ENCODE results near the gene STEAP1B.

DNA sequence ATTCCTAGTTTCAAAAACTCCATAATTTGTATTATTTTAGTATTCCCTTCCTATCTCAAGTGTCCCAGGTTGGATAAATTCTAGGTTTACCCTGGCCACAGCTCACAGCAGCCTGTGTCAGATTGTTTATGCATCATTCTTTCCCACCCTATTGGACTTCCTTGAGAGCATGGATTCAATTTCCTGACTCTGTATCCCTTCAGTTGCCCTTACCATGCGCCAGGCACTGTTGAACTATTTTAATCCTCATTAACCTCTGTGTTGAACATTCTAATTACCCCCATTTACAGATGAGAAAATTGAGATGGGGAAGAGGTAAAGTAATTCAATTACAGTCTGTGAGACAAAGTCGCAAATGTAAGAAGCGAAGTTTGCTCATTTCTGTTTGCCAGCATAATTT is 58.8 kb downstream of the STEAP1B start:
- TF ChIP-seq EZH2phosphoT487 (IDR thresholded peaks at IDR 0.05; ENCODE audit: insufficient read depth, low read depth) (no peak), EZH2 (IDR thresholded peaks at IDR 0.05; ENCODE audit: insufficient read depth, poor library complexity, severe bottlenecking) (no peak)

Measured in GM23248 (cell line).